Breast epithelium (tissue), 4 donors: ENCODE measurements around the gene BCORL1. TPM values are rescaled to one million over a fixed set of nuclear protein-coding genes. Genes with fewer than 3 reads are reported as not detected.

Source experiments
- DNase-seq, 2 donors: peaks; one replicate each; pipeline ENCODE4 v3.0.0-alpha.2; 2019; ENCODE audit warnings: low spot score in 2 of 2
- H3K27ac ChIP-seq, 2 donors: fragments of 200-600 bp; sonication (generic) in 1 of 2; one replicate each; pipeline ENCODE4 v1.5.1; 2016 to 2019; ENCODE audit warnings: mild to moderate bottlenecking in 1 of 2
- H3K27me3 ChIP-seq, 2 donors: fragments of 200-600 bp; sonication (generic) in 1 of 2; one replicate each; pipeline versions ENCODE4 v1.5.1 to v1.6.0; 2017 to 2019; ENCODE audit warnings: control low read depth in 1 of 2, mild to moderate bottlenecking in 1 of 2
- H3K36me3 ChIP-seq: fragments of 200-600 bp; one replicate; pipeline ENCODE4 v1.5.1; 2019
- H3K4me1 ChIP-seq, 2 donors: fragments of 200-600 bp; sonication (generic); one replicate each; pipeline ENCODE4 v1.5.1; 2016 to 2019; ENCODE audit warnings: control low read depth in 1 of 2
- H3K4me3 ChIP-seq, 3 donors: fragments of 200-600 bp; sonication (generic); 1 replicate in 2 of 3; 2 replicates in 1 of 3; pipeline ENCODE4 v1.5.1; 2016 to 2019; ENCODE audit warnings: mild to moderate bottlenecking in 3 of 3, moderate library complexity in 2 of 3
- H3K9me3 ChIP-seq, 2 donors: fragments of 200-600 bp; sonication (generic) in 1 of 2; one replicate each; pipeline ENCODE4 v1.5.1; 2016 to 2019; ENCODE audit warnings: control low read depth in 1 of 2
- CTCF ChIP-seq, 3 donors: fragments of 450-650 bp; IDR thresholded peaks; one replicate each; pipeline ENCODE4 v1.5.1; 2016 to 2017; ENCODE audit warnings: antibody characterized with exemption in 3 of 3, mild to moderate bottlenecking in 3 of 3, moderate library complexity in 3 of 3
- POLR2A ChIP-seq: fragments of 450-650 bp; IDR thresholded peaks from one replicate; pipeline ENCODE4 v1.6.1; 2016; ENCODE audit warnings: antibody characterized with exemption, mild to moderate bottlenecking, moderate library complexity
- POLR2AphosphoS5 ChIP-seq, 3 donors: sonication (generic); formaldehyde crosslinking; IDR thresholded peaks; one replicate each; pipeline ENCODE4 v1.6.1; 2017; ENCODE audit warnings: antibody characterized with exemption in 3 of 3
- intact Hi-C: fragments of 100-400 bp; cut with DNase I; formaldehyde crosslinking; loops from one replicate; pipeline ENCODE4 v1.15.1; 2023; ENCODE audit warnings: low total_unique reads
- total RNA-seq, 3 donors: library from RNA; depleted of rRNA; stranded (reverse); fragments of >200 nt; gene quantifications; one replicate each; pipeline ENCODE4 v1.1.0, GENCODE V29; 2016

BCORL1 gene
- total RNA-seq, 3 donors from 2014 or later: 4.5 to 5.0 (median 4.9) TPM

- Histone ChIP-seq H3K9me3 (no peaks in the 10 kb centered on the region), H3K4me1 (no peaks in the 10 kb centered on the region), H3K27me3 (peaks cover 0 to 12% of the 10 kb centered on the region in 2 donors), H3K4me3 (no peak overlapping the region), H3K27ac (no peak overlapping the region), H3K36me3 (no peaks in the 10 kb centered on the region)
- TF ChIP-seq CTCF (IDR thresholded peaks at IDR 0.05): no peak
- TF ChIP-seq POLR2A: no peak
- no peak for TF ChIP-seq POLR2AphosphoS5 (IDR thresholded peaks at IDR 0.05)
- intact Hi-C loops: no loop called here
- no peak for DNase-seq
These were observed 113.0 kb downstream of the BCORL1 start for GRCh38 chrX:130095249-130096030.

- intact Hi-C loops: no loop called here
- Histone ChIP-seq H3K27me3 (peaks cover 0 to under 1% of the 10 kb centered on the region in 2 donors), H3K4me1 (no peaks in the 10 kb centered on the region), H3K4me3 (peak overlapping the region in 1 of 3 donors; percentile 15), H3K27ac (peak overlapping the region; percentile 6 to 72), H3K9me3 (no peaks in the 10 kb centered on the region), H3K36me3 (no peaks in the 10 kb centered on the region)
- TF ChIP-seq CTCF (IDR thresholded peaks at IDR 0.05) (no peak), POLR2A (no peak), POLR2AphosphoS5 (IDR thresholded peaks at IDR 0.05) (no peak)
- no peak for DNase-seq
These were observed 115.2 kb downstream of the BCORL1 start for GRCh38 chrX:130097507-130098209.

GRCh38 chrX:130098210-130098552 lies 115.7 kb downstream of the BCORL1 start:
- H3K27me3 ChIP-seq: no peaks in the 10 kb centered on the region
- intact Hi-C loops: no loop called here
- DNase-seq: no peak
- no peaks in the 10 kb centered on the region for H3K36me3 ChIP-seq
- peak overlapping the region; percentile 6 to 72 for H3K27ac ChIP-seq
- H3K4me1 ChIP-seq: no peaks in the 10 kb centered on the region
- peak overlapping the region in 1 of 3 donors; percentile 15 for H3K4me3 ChIP-seq
- H3K9me3 ChIP-seq: no peaks in the 10 kb centered on the region
- TF ChIP-seq POLR2A: no peak
- TF ChIP-seq CTCF (IDR thresholded peaks at IDR 0.05): no peak
- TF ChIP-seq POLR2AphosphoS5 (IDR thresholded peaks at IDR 0.05): no peak

GRCh38 chrX:130100180-130100579 lies 117.7 kb downstream of the BCORL1 start:
- H3K36me3 ChIP-seq: no peaks in the 10 kb centered on the region
- no peaks in the 10 kb centered on the region for H3K4me1 ChIP-seq
- peak overlapping the region; percentile 21 to 66 for H3K27ac ChIP-seq
- no peak overlapping the region for H3K4me3 ChIP-seq
- no peaks in the 10 kb centered on the region for H3K9me3 ChIP-seq
- intact Hi-C loops: no loop called here
- TF ChIP-seq POLR2AphosphoS5 (IDR thresholded peaks at IDR 0.05) (peak in 2 of 3 donors; percentile 52 to 60), CTCF (IDR thresholded peaks at IDR 0.05) (no peak)
- peaks cover 0 to 8% of the 10 kb centered on the region in 2 donors for H3K27me3 ChIP-seq
- DNase-seq: peak in 1 of 2 donors; percentile 55

GRCh38 chrX:130103605-130104004 lies 121.2 kb downstream of the BCORL1 start:
- Histone ChIP-seq H3K4me1 (no peaks in the 10 kb centered on the region), H3K36me3 (no peaks in the 10 kb centered on the region), H3K9me3 (no peaks in the 10 kb centered on the region), H3K4me3 (no peak overlapping the region), H3K27me3 (peaks cover 0 to 21% of the 10 kb centered on the region in 2 donors), H3K27ac (peak overlapping the region in 1 of 2 donors; percentile 52)
- intact Hi-C loops: no loop called here
- TF ChIP-seq CTCF (IDR thresholded peaks at IDR 0.05): no peak
- no peak for TF ChIP-seq POLR2AphosphoS5 (IDR thresholded peaks at IDR 0.05)
- no peak for TF ChIP-seq POLR2A
- no peak for DNase-seq
